Endothelial cell of umbilical vein (primary cell): ENCODE measurements around the gene EFNA5. TPM values are rescaled to one million over a fixed set of nuclear protein-coding genes. Genes with fewer than 3 reads are reported as not detected.

Source experiments
- BruUV-seq: library from RNA; stranded (reverse); fragments of 400-500 nt; replicated peaks from 2 replicates; lab custom pipeline; 2021; lab: Mats Ljungman, UMichigan
- CTCF ChIA-PET: fragments of 300-600, 350-600 bp; sonication (Branson Sonifier 250); formaldehyde crosslinking; loops from one replicate; lab custom pipeline; 2021; ENCODE audit warnings: antibody characterized with exemption, inconsistent platforms; lab: Charles Lee
- POLR2A ChIA-PET: fragments of 300-600, 350-600 bp; sonication (Branson Sonifier 250); formaldehyde crosslinking; loops from one replicate; lab custom pipeline; 2021; ENCODE audit warnings: antibody characterized with exemption, inconsistent platforms; lab: Charles Lee
- DNase-seq: peaks from one replicate; pipeline ENCODE4 v3.0.0-alpha.2; 2011; ENCODE audit warnings: low read depth, low spot score
- FAIRE-seq: peaks from 2 replicates; lab custom pipeline; 2011; peaks lifted over from hg19 to GRCh38; lab: Jason Lieb, UNC
- H2AFZ ChIP-seq: 2 replicates; pipeline ENCODE4 v1.6.0; 2012; ENCODE audit warnings: low read depth, low read length, control low read depth, inconsistent platforms
- H3K27ac ChIP-seq: 2 replicates; pipeline ENCODE4 v1.5.1; 2011; ENCODE audit warnings: low read depth, mild to moderate bottlenecking, control low read depth, low read length, moderate library complexity; ENCODE audit not compliant: insufficient read depth
- H3K27me3 ChIP-seq, 2 experiments: 2 replicates each; pipeline versions ENCODE4 v1.6.0 to v1.6.1; 2011; ENCODE audit warnings: low read length in 2 of 2, mixed read lengths in 1 of 2; ENCODE audit not compliant: control insufficient read depth in 2 of 2, insufficient read depth in 2 of 2
- H3K36me3 ChIP-seq, 2 experiments: 2 replicates in 1 of 2; 3 replicates in 1 of 2; pipeline ENCODE4 v1.5.1; 2011; ENCODE audit warnings: low read length in 2 of 2, mild to moderate bottlenecking in 1 of 2, moderate library complexity in 1 of 2; ENCODE audit not compliant: control insufficient read depth in 2 of 2, insufficient read depth in 2 of 2; ENCODE audit errors: extremely low read depth in 1 of 2
- H3K4me1 ChIP-seq: 3 replicates; pipeline ENCODE4 v1.5.1; 2011; ENCODE audit warnings: mild to moderate bottlenecking, low read length; ENCODE audit not compliant: control insufficient read depth, insufficient read depth; ENCODE audit errors: extremely low read depth
- H3K4me2 ChIP-seq: 2 replicates; pipeline ENCODE4 v1.6.1; 2011; ENCODE audit warnings: low read length, control low read depth, mixed read lengths; ENCODE audit not compliant: insufficient read depth
- H3K4me3 ChIP-seq, 3 experiments: fragments of 200-600 bp in 1 of 3; sonication (generic), shearing (Covaris generic) in 1 of 3; replicated peaks in 1 of 3; 2 replicates each; pipeline ENCODE4 v1.5.1; 2011 to 2016; ENCODE audit warnings: control low read depth in 3 of 3, low read length in 3 of 3, mild to moderate bottlenecking in 2 of 3, inconsistent platforms in 1 of 3, low read depth in 1 of 3, moderate library complexity in 1 of 3; ENCODE audit not compliant: insufficient read depth in 1 of 3
- H3K79me2 ChIP-seq: 2 replicates; pipeline ENCODE4 v1.6.0; 2012; ENCODE audit warnings: low read length, inconsistent platforms; ENCODE audit not compliant: control insufficient read depth, insufficient read depth
- H3K9ac ChIP-seq: replicated peaks from 2 replicates; pipeline ENCODE3; 2011; ENCODE audit warnings: low read length, control low read depth; ENCODE audit not compliant: insufficient read depth; ENCODE audit errors: extremely low read depth
- H3K9me1 ChIP-seq: replicated peaks from 3 replicates; pipeline ENCODE4 v1.6.0; 2011; ENCODE audit warnings: mild to moderate bottlenecking, low read length; ENCODE audit not compliant: control insufficient read depth, insufficient read depth; ENCODE audit errors: extremely low read depth
- H3K9me3 ChIP-seq: replicated peaks from 2 replicates; pipeline ENCODE4 v1.5.1; 2012; ENCODE audit warnings: low read length, inconsistent platforms; ENCODE audit not compliant: control insufficient read depth, insufficient read depth
- H4K20me1 ChIP-seq: replicated peaks from 2 replicates; pipeline ENCODE3; 2011; ENCODE audit warnings: mild to moderate bottlenecking, low read length; ENCODE audit not compliant: control insufficient read depth, insufficient read depth; ENCODE audit errors: extremely low read depth
- EZH2 ChIP-seq: IDR thresholded peaks from 2 replicates; pipeline ENCODE4 v1.6.1; 2012; ENCODE audit warnings: borderline replicate concordance, low read depth, mild to moderate bottlenecking, moderate library complexity, low read length, inconsistent platforms; ENCODE audit not compliant: severe bottlenecking
- FOS ChIP-seq: IDR thresholded peaks from 2 replicates; pipeline ENCODE4 v1.6.1; 2011; ENCODE audit warnings: mild to moderate bottlenecking, low read length, moderate library complexity, borderline replicate concordance; ENCODE audit not compliant: insufficient read depth
- GATA2 ChIP-seq: IDR thresholded peaks from 2 replicates; pipeline ENCODE4 v1.7.0; 2011; ENCODE audit warnings: low read depth, mild to moderate bottlenecking, moderate library complexity, mixed read lengths, low read length; ENCODE audit not compliant: insufficient read length, insufficient read depth
- JUN ChIP-seq: IDR thresholded peaks from 2 replicates; pipeline ENCODE4 v1.6.1; 2011; ENCODE audit warnings: borderline replicate concordance, low read depth; ENCODE audit not compliant: insufficient read length, insufficient read depth
- MYC ChIP-seq: IDR thresholded peaks from one replicate; pipeline ENCODE4 v1.6.1; 2011; ENCODE audit warnings: mild to moderate bottlenecking, low read depth, low read length
- POLR2A ChIP-seq: IDR thresholded peaks from 2 replicates; pipeline ENCODE4 v1.6.1; 2012; ENCODE audit warnings: low read depth, mild to moderate bottlenecking, control low read depth, low read length
- POLR2AphosphoS5 ChIP-seq: IDR thresholded peaks from 2 replicates; pipeline ENCODE4 v1.6.1; 2012; ENCODE audit warnings: low read depth, mild to moderate bottlenecking, control low read depth, low read length, moderate library complexity; ENCODE audit not compliant: insufficient read depth
- dilution Hi-C: fragments of 300-500 bp; cut with MboI; formaldehyde crosslinking; loops from one replicate; pipeline ENCODE4 v1.15.0; 2019; ENCODE audit warnings: low sequenced_read_pairs; ENCODE audit not compliant: extremely low pct_ligation_motif_present
- intact Hi-C: fragments of 100-400 bp; cut with micrococcal nuclease; formaldehyde crosslinking; loops from one replicate; pipeline ENCODE4 v1.10.0; 2022
- polyA plus RNA-seq, 4 experiments: library from polyadenylated mRNA; depleted of rRNA in 3 of 4; stranded (reverse) in 3 of 4; unstranded in 1 of 4; fragments of >200 nt; gene quantifications; 2 replicates each; pipeline versions ENCODE4 v1.2.1 to v1.2.3, GENCODE V29; 2011 to 2012; ENCODE audit warnings: missing spikeins in 1 of 4
- total RNA-seq: library from RNA; stranded (reverse); gene quantifications from 2 replicates; pipeline ENCODE4 v1.2.3, GENCODE V29; 2021
- TF ChIP-seq, protein P1 (sequence below): IDR thresholded peaks from 2 replicates; pipeline ENCODE4 v1.6.1; 2011; ENCODE audit not compliant: insufficient read depth, insufficient read length
- TF ChIP-seq, protein P2 (sequence below), 2 donors: IDR thresholded peaks; 1 replicate in 1 of 2; 2 replicates in 1 of 2; pipeline ENCODE4 v1.5.1; 2011; ENCODE audit warnings: low read length in 2 of 2, mild to moderate bottlenecking in 2 of 2, moderate library complexity in 2 of 2, control low read depth in 1 of 2, inconsistent platforms in 1 of 2, low read depth in 1 of 2; ENCODE audit not compliant: insufficient read depth in 1 of 2; ENCODE audit errors: extremely low read depth in 1 of 2

Gene EFNA5
- total and polyA plus RNA-seq, 2 donors (not counting 3 experiments of a cell fraction or from before 2014, with no cell fraction given), result 13.6 to 22.1 TPM

DNA sequence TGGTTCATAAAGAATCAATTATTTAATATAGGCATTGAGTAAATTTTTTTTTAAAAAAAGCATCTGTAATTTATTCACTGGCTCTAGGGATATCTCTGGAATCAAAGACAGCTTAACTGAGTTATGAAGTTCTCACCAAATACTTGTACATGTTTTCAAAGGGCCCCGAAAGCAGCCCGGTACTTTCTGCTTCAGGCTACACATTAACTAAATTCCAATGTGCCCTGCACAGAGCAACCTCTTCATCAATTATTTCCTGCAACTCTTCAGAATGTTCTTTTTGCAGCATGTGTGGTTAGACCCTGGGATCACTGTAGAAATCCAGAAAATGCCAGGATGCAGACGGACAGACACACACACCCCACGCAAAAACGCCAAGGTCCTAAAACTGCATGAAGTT is 209.0 kb downstream of the EFNA5 start:
- Histone ChIP-seq H3K36me3 (no peaks in the 10 kb centered on the region), H3K27ac (no peak overlapping the region), H3K4me2 (no peak overlapping the region), H2AFZ (no peak overlapping the region), H3K4me3 (no peak overlapping the region), H3K9me1 (no peaks in the 10 kb centered on the region), H3K4me1 (peaks cover 11% of the 10 kb centered on the region), H4K20me1 (no peaks in the 10 kb centered on the region), H3K9ac (no peak overlapping the region), H3K9me3 (no peaks in the 10 kb centered on the region), H3K79me2 (peaks cover 2% of the 10 kb centered on the region), H3K27me3 (no peaks in the 10 kb centered on the region)
- no peak for DNase-seq
- BruUV-seq, result no TSS peak
- ChIA-PET CTCF (interaction anchor here (1.4 kb wide), 2 partner anchors 111 kb away, joined by 5 to 6 read pairs; no protein-coding TSS in a partner anchor), POLR2A (no interaction called here)
- dilution Hi-C loops (no loop called here), intact Hi-C loops (no loop called here)
- TF ChIP-seq FOS (no peak), POLR2AphosphoS5 (no peak), MYC (no peak), POLR2A (no peak), EZH2 (no peak), GATA2 (no peak), JUN (no peak)
- TF ChIP-seq, protein P1, sequence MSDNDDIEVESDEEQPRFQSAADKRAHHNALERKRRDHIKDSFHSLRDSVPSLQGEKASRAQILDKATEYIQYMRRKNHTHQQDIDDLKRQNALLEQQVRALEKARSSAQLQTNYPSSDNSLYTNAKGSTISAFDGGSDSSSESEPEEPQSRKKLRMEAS, result no peak
- TF ChIP-seq, protein P2, sequence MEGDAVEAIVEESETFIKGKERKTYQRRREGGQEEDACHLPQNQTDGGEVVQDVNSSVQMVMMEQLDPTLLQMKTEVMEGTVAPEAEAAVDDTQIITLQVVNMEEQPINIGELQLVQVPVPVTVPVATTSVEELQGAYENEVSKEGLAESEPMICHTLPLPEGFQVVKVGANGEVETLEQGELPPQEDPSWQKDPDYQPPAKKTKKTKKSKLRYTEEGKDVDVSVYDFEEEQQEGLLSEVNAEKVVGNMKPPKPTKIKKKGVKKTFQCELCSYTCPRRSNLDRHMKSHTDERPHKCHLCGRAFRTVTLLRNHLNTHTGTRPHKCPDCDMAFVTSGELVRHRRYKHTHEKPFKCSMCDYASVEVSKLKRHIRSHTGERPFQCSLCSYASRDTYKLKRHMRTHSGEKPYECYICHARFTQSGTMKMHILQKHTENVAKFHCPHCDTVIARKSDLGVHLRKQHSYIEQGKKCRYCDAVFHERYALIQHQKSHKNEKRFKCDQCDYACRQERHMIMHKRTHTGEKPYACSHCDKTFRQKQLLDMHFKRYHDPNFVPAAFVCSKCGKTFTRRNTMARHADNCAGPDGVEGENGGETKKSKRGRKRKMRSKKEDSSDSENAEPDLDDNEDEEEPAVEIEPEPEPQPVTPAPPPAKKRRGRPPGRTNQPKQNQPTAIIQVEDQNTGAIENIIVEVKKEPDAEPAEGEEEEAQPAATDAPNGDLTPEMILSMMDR (IDR thresholded peaks at IDR 0.05; ENCODE audit: extremely low read depth in 1 of 2, insufficient read depth in 1 of 2, low read depth in 1 of 2, low read length in 2 of 2), result no peak
- no peak for FAIRE-seq
